Measurements from ENCODE around the gene ARHGAP44.

ARHGAP44 gene

DNA sequence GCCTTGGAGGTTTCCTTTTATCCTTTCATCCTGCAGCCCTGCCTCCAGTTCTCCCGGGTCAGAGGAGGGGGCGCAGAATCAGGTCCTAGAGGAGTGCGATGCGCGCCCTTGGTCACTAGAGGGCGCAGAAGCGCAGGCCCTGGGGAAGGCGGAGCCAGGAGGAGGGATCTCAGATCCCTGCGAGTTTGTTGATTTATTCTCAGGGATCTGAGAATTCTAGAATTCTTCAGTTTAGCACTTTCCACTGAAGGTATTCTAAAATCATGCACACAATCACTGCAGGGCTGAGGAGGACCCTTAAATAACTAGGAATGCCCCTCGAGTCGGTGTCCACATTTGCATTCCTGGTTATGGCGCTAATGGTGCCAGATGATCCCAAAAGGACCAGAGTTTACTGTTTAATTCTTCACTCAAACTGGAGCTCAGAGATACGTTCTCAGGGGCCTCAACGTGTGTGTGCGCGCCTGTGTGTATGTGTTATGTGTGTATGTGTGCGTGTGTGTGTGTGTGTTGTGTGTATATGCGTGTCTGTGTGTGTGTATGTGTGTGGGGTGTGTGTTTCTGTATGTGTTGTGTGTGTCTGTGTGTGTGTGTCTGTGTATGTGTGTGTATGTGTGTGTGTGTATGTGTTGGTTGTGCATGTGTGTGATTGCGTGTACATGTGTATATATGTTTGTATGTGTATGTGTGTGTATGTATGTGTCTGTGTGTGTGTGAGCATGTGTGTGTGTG is 235.4 kb downstream of the ARHGAP44 start:
- peak; percentile 96 for TF ChIP-seq CTCF (IDR thresholded peaks at IDR 0.05; ENCODE audit: insufficient read depth, low read length, missing control alignments)
- no peak for DNase-seq (ENCODE audit: low read depth, low spot score)
- peak overlapping the region; percentile 13; the same call in 1 of the 2 replicates for H3K4me3 ChIP-seq (ENCODE audit: low read depth, low read length)
- CTCF ChIA-PET: interaction anchor here (0.6 to 7.6 kb wide), 7 partner anchors 6 to 1440 kb away, joined by 3 to 127 read pairs (median 4); no protein-coding TSS in a partner anchor
- POLR2A ChIA-PET: no interaction called here

DNA sequence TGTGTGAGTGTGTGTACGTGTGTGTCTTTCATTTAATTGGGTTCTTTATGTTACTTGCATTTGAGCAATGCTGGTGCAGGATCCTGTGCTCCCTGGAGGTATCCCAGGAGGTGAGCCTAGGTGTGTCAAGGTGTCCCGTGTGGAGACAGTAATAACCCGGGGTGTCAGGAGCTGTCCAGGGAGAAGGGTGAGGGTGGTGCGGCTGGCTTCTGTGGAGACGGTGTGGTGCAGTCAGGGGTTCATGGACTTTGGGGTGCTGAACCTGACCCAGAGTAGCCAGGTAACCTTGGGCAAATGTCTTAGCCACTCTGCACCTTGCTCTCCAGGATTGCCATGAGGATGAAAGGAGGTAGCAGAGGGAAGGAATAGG is 235.9 kb downstream of the ARHGAP44 start:
- no peak overlapping the region for H3K4me3 ChIP-seq (ENCODE audit: low read depth, low read length)
- POLR2A ChIA-PET: no interaction called here
- no peak for DNase-seq (ENCODE audit: low read depth, low spot score)
- CTCF ChIA-PET: interaction anchor here (0.6 to 2.0 kb wide), 4 partner anchors 10 to 1440 kb away, joined by 3 to 7 read pairs (median 4); no protein-coding TSS in a partner anchor
- no peak for TF ChIP-seq CTCF (IDR thresholded peaks at IDR 0.05; ENCODE audit: insufficient read depth, low read length, missing control alignments)

GRCh38 chr17:13025687-13026086 is 236.4 kb downstream of the ARHGAP44 start:
- DNase-seq (ENCODE audit: low read depth, low spot score): no peak
- no peak for TF ChIP-seq CTCF (IDR thresholded peaks at IDR 0.05; ENCODE audit: insufficient read depth, low read length, missing control alignments)
- CTCF ChIA-PET: no interaction called here
- no peak overlapping the region for H3K4me3 ChIP-seq (ENCODE audit: low read depth, low read length)
- POLR2A ChIA-PET: no interaction called here

DNA sequence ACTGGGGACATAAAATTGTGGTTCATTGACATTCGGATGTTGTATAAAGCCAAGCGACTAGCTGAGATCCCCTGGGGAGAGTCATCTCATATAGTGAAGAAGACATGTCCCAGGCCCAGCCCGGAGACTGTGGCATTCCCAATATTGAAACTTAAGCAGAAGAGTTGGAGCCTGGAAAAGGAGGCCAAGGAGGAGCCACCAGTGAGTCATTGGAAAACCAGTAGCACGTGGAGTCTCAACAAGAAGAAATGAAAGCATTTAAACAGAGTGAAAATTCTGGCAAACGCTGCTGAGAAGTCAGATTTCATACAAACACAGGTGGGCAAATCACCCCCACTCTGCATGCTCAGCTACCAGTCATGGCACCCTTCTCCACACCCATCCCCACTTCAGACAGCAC is 237.9 kb downstream of the ARHGAP44 start:
- H3K4me3 ChIP-seq (ENCODE audit: low read depth, low read length): no peak overlapping the region
- CTCF ChIA-PET: interaction anchor here (2.6 to 8.4 kb wide), 3 partner anchors 7 to 310 kb away, joined by 8 to 169 read pairs (median 127); partner anchors contain the start of gene ELAC2
- TF ChIP-seq CTCF (IDR thresholded peaks at IDR 0.05; ENCODE audit: insufficient read depth, low read length, missing control alignments): no peak
- DNase-seq (ENCODE audit: low read depth, low spot score): no peak
- POLR2A ChIA-PET: no interaction called here

- CTCF ChIA-PET: interaction anchor here (0.8 to 8.4 kb wide), 28 partner anchors 9 to 1897 kb away, joined by 3 to 169 read pairs (median 4); partner anchors contain the start of genes ELAC2 and HS3ST3B1
- no peak overlapping the region for H3K4me3 ChIP-seq (ENCODE audit: low read depth, low read length)
- no peak for DNase-seq (ENCODE audit: low read depth, low spot score)
- no peak for TF ChIP-seq CTCF (IDR thresholded peaks at IDR 0.05; ENCODE audit: insufficient read depth, low read length, missing control alignments)
- POLR2A ChIA-PET: no interaction called here
Measured at GRCh38 chr17:13029340-13029739, 240.0 kb downstream of the ARHGAP44 start.

DNA sequence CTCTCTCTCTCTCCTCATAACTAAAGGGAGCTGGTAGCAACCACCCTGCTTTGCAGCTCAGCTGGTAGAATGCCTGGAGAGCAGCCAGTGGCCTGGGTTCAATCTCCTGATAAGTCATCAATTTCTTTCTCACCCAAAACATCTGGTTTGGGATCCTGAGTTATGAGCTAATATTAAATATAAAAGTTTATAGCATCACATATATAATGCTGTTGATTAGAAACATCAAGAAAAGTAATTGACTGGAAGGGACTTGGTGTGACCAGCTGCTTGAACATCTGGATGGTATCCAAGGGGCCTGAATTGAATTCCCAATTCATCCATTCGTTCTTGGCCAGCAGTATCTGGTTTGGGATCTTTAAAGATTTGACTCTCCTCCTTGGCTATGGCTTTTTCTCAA is 240.8 kb downstream of the ARHGAP44 start:
- no peak for DNase-seq (ENCODE audit: low read depth, low spot score)
- ChIA-PET POLR2A (no interaction called here), CTCF (interaction anchor here (0.7 to 8.4 kb wide), 67 partner anchors 10 to 1902 kb away, joined by 3 to 169 read pairs (median 4); partner anchors contain the start of genes ELAC2 and HS3ST3B1)
- no peak overlapping the region for H3K4me3 ChIP-seq (ENCODE audit: low read depth, low read length)
- no peak for TF ChIP-seq CTCF (IDR thresholded peaks at IDR 0.05; ENCODE audit: insufficient read depth, low read length, missing control alignments)
